ENCODE measurements around the gene LCAT. TPM values are rescaled to one million over a fixed set of nuclear protein-coding genes. Genes with fewer than 3 reads are reported as not detected.
A peak's percentile ranks its signal among the peaks of the same experiment; 100 is the strongest.

Gene LCAT
- total RNA-seq, 1 experiment from 2014 or later, result 4.5 TPM

GRCh38 chr16:67897231-67897630 is 46.7 kb downstream of the LCAT start:
- no peaks in the 10 kb centered on the region for H3K9me3 ChIP-seq (replicated peaks)
- DNase-seq, result no peak
- no peaks in the 10 kb centered on the region for H3K36me3 ChIP-seq
- H3K27ac ChIP-seq, result no peak overlapping the region
- H3K27me3 ChIP-seq, result no peaks in the 10 kb centered on the region
- H3K4me3 ChIP-seq, result no peak overlapping the region
- H3K4me1 ChIP-seq, result peaks cover under 1% of the 10 kb centered on the region; the same call in 1 of the 2 replicates

DNA sequence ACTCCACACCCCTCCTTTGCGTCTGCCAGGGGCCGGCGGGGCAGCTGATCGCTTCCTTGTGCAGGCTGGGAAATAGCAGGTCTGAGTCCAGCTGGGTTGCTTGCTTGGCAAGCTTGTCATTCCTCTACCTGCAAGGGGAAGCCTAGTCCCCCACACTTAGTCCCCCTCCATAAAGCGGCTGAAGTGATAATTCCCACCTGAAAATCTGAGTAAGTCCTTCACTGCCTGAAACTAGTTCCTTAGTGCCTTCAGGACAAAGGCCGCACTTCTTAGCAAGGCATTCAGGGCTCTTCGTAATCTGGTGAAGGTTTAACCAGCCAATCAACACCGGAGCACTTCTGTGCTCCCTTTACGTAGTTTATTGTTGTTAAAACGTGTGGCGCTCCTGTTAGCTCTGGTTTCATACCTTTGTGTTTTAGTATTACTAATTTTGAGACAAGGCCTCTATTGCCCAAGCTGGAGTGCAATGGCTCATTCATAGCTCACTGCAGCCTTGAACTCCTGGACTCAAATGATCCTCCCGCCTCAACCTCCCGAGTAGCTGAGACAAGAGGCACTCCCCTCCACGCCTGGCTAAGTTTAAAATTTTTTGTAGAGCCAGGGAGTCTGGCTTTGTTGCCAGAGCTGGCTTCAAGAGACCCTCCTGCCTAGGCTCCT is 50.0 kb downstream of the LCAT start:
- Histone ChIP-seq H3K27me3 (no peaks in the 10 kb centered on the region), H3K9me3 (replicated peaks) (no peaks in the 10 kb centered on the region), H3K4me1 (no peaks in the 10 kb centered on the region), H3K27ac (peak overlapping the region; percentile 60), H3K36me3 (no peaks in the 10 kb centered on the region), H3K4me3 (peak overlapping the region; percentile 74)
- peak; percentile 24 for DNase-seq

GRCh38 chr16:67892899-67893742 is 50.8 kb downstream of the LCAT start, which contains the start of gene PSKH1:
TSS of gene PSKH1 (plus strand) at chr16:67893254. CDS start at chr16:67908750, 15,496 bp downstream.
- H3K4me3 ChIP-seq, result peak within 1 kb of the TSS; percentile 74
- no peaks in the 10 kb centered on the region for H3K9me3 ChIP-seq (replicated peaks)
- DNase-seq, result peak; percentile 94 to 95
- H3K27ac ChIP-seq, result peak within 1 kb of the TSS; percentile 60
- no peaks in the 10 kb centered on the region for H3K27me3 ChIP-seq
- H3K4me1 ChIP-seq, result no peaks in the 10 kb centered on the region
- H3K36me3 ChIP-seq, result no peaks in the 10 kb centered on the region

- Histone ChIP-seq H3K27ac (no peak overlapping the region), H3K27me3 (no peaks in the 10 kb centered on the region), H3K36me3 (no peaks in the 10 kb centered on the region), H3K4me1 (no peaks in the 10 kb centered on the region), H3K9me3 (replicated peaks) (no peaks in the 10 kb centered on the region), H3K4me3 (peak overlapping the region; percentile 74)
- DNase-seq, result no peak
These were observed 51.5 kb downstream of the LCAT start for GRCh38 chr16:67892375-67892774.

Other genes starting within 250 kb of the LCAT start
- gene GFOD2, start 224.8 kb downstream of the LCAT start, total RNA-seq (2014; rRNA removed; shearing (Covaris generic)), result 10.5 and 11.2 TPM in 2 replicates
- 3.9 and 4.9 TPM in 2 replicates for gene RANBP10, start 137.6 kb downstream of the LCAT start, total RNA-seq (2014; rRNA removed; shearing (Covaris generic))
- gene TSNAXIP1, start 137.2 kb downstream of the LCAT start, total RNA-seq (2014; rRNA removed; shearing (Covaris generic)), result 0.33 and 0.49 TPM in 2 replicates
- gene THAP11, start 101.8 kb downstream of the LCAT start, total RNA-seq (2014; rRNA removed; shearing (Covaris generic)), result 24.8 and 27.1 TPM in 2 replicates
- 164 and 177 TPM in 2 replicates for gene NUTF2, start 97.2 kb downstream of the LCAT start, total RNA-seq (2014; rRNA removed; shearing (Covaris generic))
- 15.4 and 18.8 TPM in 2 replicates for gene CENPT, start 96.4 kb downstream of the LCAT start, total RNA-seq (2014; rRNA removed; shearing (Covaris generic))
- gene EDC4, start 71.1 kb downstream of the LCAT start, total RNA-seq (2014; rRNA removed; shearing (Covaris generic)), result 40.9 and 43.5 TPM in 2 replicates
- gene NRN1L, start 59.2 kb downstream of the LCAT start, total RNA-seq (2014; rRNA removed; shearing (Covaris generic)), result not detected in 2 replicates
- gene PSKH1, start 50.9 kb downstream of the LCAT start, total RNA-seq (2014; rRNA removed; shearing (Covaris generic)), result 5.6 and 6.1 TPM in 2 replicates
- 0.99 and 1.7 TPM in 2 replicates for gene CTRL, start 12.3 kb downstream of the LCAT start, total RNA-seq (2014; rRNA removed; shearing (Covaris generic))
- gene PSMB10, start 7.3 kb downstream of the LCAT start, total RNA-seq (2014; rRNA removed; shearing (Covaris generic)), result 7.4 and 7.6 TPM in 2 replicates
- gene SLC12A4, start 24.5 kb upstream of the LCAT start, total RNA-seq (2014; rRNA removed; shearing (Covaris generic)), result 12.6 and 15.1 TPM in 2 replicates
- not detected in 2 replicates for gene DPEP3, start 36.4 kb upstream of the LCAT start, total RNA-seq (2014; rRNA removed; shearing (Covaris generic))
- gene DPEP2, start 55.4 kb upstream of the LCAT start, total RNA-seq (2014; rRNA removed; shearing (Covaris generic)), result not detected in 2 replicates
- gene DPEP2NB, start 71.8 kb upstream of the LCAT start, total RNA-seq (2014; rRNA removed; shearing (Covaris generic)), result not detected in 2 replicates
- gene DDX28, start 79.1 kb upstream of the LCAT start, total RNA-seq (2014; rRNA removed; shearing (Covaris generic)), result 9.4 and 9.9 TPM in 2 replicates
- gene DUS2, start 79.2 kb upstream of the LCAT start, total RNA-seq (2014; rRNA removed; shearing (Covaris generic)), result 8.6 and 9.0 TPM in 2 replicates
- 52.7 and 53.9 TPM in 2 replicates for gene NFATC3, start 141.2 kb upstream of the LCAT start, total RNA-seq (2014; rRNA removed; shearing (Covaris generic))

Data from SJCRH30 (cell line).